ENCODE measurements around the gene SUPT6H. TPM values are rescaled to one million over a fixed set of nuclear protein-coding genes. Genes with fewer than 3 reads are reported as not detected.
"Not testable (repeated sequence)": the region's sequence is repeated elsewhere in the genome, so short reads cannot be mapped to it uniquely, and the experiment has no call there.

SUPT6H gene
- total RNA-seq, 1 experiment from 2014 or later: 61.3 TPM

GRCh38 chr17:28720247-28720996, 58.4 kb downstream of the SUPT6H start (continued):
- no peak for TF ChIP-seq PREB (CRISPR knock-in tag; IDR thresholded peaks at IDR 0.05; ENCODE audit: borderline replicate concordance)
- 0 out of 2 replicates have a peak, but pooled peaks have one; percentile 20 for TF ChIP-seq ZNF671 (CRISPR knock-in tag; IDR thresholded peaks at IDR 0.05)

- not testable (repeated sequence) for H3K27me3 Mint-ChIP-seq (ENCODE audit: low read depth); H3K9me3 Mint-ChIP-seq; ATAC-seq; DNase-seq (ENCODE audit: low spot score)
- H3K4me1 Mint-ChIP-seq: peaks cover 60% of the 10 kb centered on the region
- peaks cover 49% of the 10 kb centered on the region for H3K36me3 Mint-ChIP-seq
- ChIA-PET POLR2A (interaction anchor here (2.1 kb wide), 1 partner anchor 10 kb away, joined by 56 read pairs; the partner anchor contains the start of gene PROCA1), CTCF (interaction anchor here (1.2 to 1.5 kb wide), 2 partner anchors 29 to 181 kb away, joined by 3 to 4 read pairs; no protein-coding TSS in a partner anchor)
- peak overlapping the region; percentile 100 for H3K4me3 Mint-ChIP-seq
- H3K27ac Mint-ChIP-seq: peak overlapping the region; percentile 100
Measured at GRCh38 chr17:28720997-28721329, 59.0 kb downstream of the SUPT6H start.

- H3K27me3 Mint-ChIP-seq (ENCODE audit: low read depth): no peaks in the 10 kb centered on the region
- peak overlapping the region; percentile 100 for H3K4me3 Mint-ChIP-seq
- DNase-seq (ENCODE audit: low spot score): no peak
- CTCF ChIA-PET: interaction anchor here (1.3 to 1.9 kb wide), 2 partner anchors 11 to 41 kb away, joined by 4 to 6 read pairs; partner anchors contain the start of gene PROCA1
- H3K27ac Mint-ChIP-seq: peak overlapping the region; percentile 100
- POLR2A ChIA-PET: interaction anchor here (1.4 kb wide), 1 partner anchor 12 kb away, joined by 8 read pairs; the partner anchor contains the start of gene PROCA1
- peaks cover 48% of the 10 kb centered on the region for H3K36me3 Mint-ChIP-seq
- no peak for ATAC-seq
- no peaks in the 10 kb centered on the region for H3K9me3 Mint-ChIP-seq
- H3K4me1 Mint-ChIP-seq: peaks cover 55% of the 10 kb centered on the region
- no peak for TF ChIP-seq ZNF317 (CRISPR knock-in tag; IDR thresholded peaks at IDR 0.05; ENCODE audit: borderline replicate concordance, low read depth)
- no peak for TF ChIP-seq ZNF416 (CRISPR knock-in tag; IDR thresholded peaks at IDR 0.05)
- TF ChIP-seq GRHL2 (CRISPR knock-in tag; IDR thresholded peaks at IDR 0.05; ENCODE audit: insufficient replicate concordance, severe bottlenecking): no peak
- no peak for TF ChIP-seq TCF7 (CRISPR knock-in tag; IDR thresholded peaks at IDR 0.05; ENCODE audit: low read depth)
- no peak for TF ChIP-seq ATF2 (CRISPR knock-in tag; IDR thresholded peaks at IDR 0.05; ENCODE audit: borderline replicate concordance, low read depth)
- no peak for TF ChIP-seq ZNF396 (CRISPR knock-in tag; IDR thresholded peaks at IDR 0.05; ENCODE audit: borderline replicate concordance)
- no peak for TF ChIP-seq E2F1 (CRISPR knock-in tag; IDR thresholded peaks at IDR 0.05)
- no peak for TF ChIP-seq ZBTB43 (CRISPR knock-in tag; IDR thresholded peaks at IDR 0.05)
- TF ChIP-seq AFF4 (CRISPR knock-in tag; IDR thresholded peaks at IDR 0.05; ENCODE audit: borderline replicate concordance): no peak
- no peak for TF ChIP-seq MYBL2 (CRISPR knock-in tag; IDR thresholded peaks at IDR 0.05)
- no peak for TF ChIP-seq NFE2L1 (CRISPR knock-in tag; IDR thresholded peaks at IDR 0.05)
- no peak for TF ChIP-seq ZMAT4 (CRISPR knock-in tag; IDR thresholded peaks at IDR 0.05)
- no peak for TF ChIP-seq ELF4 (CRISPR knock-in tag; IDR thresholded peaks at IDR 0.05; ENCODE audit: low read depth)
- no peak for TF ChIP-seq IRF2 (CRISPR knock-in tag; IDR thresholded peaks at IDR 0.05; ENCODE audit: borderline replicate concordance, low read depth)
- no peak for TF ChIP-seq ZSCAN18 (CRISPR knock-in tag; IDR thresholded peaks at IDR 0.05)
- TF ChIP-seq RELA (CRISPR knock-in tag; IDR thresholded peaks at IDR 0.05; ENCODE audit: borderline replicate concordance): no peak
Measured at GRCh38 chr17:28722417-28723158, 60.6 kb downstream of the SUPT6H start.
